ENCODE measurements around the gene EIF4ENIF1.
A peak's percentile ranks its signal among the peaks of the same experiment; 100 is the strongest.

The EIF4ENIF1 gene

GRCh38 chr22:31445642-31446041, 44.0 kb downstream of the EIF4ENIF1 start:
- H3K4me3 ChIP-seq (replicated peaks in 1 of 2; ENCODE audit: low read depth in 2 of 2, low read length in 2 of 2): no peak overlapping the region
- no peak for DNase-seq (ENCODE audit: low read depth in 2 of 2)
- TF ChIP-seq, protein P1, sequence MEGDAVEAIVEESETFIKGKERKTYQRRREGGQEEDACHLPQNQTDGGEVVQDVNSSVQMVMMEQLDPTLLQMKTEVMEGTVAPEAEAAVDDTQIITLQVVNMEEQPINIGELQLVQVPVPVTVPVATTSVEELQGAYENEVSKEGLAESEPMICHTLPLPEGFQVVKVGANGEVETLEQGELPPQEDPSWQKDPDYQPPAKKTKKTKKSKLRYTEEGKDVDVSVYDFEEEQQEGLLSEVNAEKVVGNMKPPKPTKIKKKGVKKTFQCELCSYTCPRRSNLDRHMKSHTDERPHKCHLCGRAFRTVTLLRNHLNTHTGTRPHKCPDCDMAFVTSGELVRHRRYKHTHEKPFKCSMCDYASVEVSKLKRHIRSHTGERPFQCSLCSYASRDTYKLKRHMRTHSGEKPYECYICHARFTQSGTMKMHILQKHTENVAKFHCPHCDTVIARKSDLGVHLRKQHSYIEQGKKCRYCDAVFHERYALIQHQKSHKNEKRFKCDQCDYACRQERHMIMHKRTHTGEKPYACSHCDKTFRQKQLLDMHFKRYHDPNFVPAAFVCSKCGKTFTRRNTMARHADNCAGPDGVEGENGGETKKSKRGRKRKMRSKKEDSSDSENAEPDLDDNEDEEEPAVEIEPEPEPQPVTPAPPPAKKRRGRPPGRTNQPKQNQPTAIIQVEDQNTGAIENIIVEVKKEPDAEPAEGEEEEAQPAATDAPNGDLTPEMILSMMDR (IDR thresholded peaks at IDR 0.05; ENCODE audit: low read depth, low read length): no peak

DNA sequence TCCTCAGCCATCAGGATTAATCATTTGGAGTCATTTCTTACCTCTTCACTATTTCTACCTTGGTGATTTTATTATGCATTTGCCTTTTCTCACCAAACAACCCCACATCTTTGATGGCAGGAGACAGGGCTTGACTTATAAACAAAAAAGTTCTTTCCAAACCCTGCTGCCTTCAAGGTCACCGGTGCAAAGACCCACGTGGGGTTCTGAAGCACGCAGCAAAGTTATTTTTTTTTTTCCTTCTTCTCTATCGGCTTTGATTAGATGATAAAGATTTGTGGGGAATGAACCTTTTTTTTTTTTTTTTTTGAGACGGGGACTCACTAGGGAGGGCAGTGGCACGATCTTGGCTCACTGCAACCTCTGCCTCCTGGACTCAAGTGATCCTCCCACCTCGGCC, 46.1 kb downstream of the EIF4ENIF1 start:
- TF ChIP-seq, protein P1 (IDR thresholded peaks at IDR 0.05; ENCODE audit: low read depth, low read length): no peak
- no peak overlapping the region for H3K4me3 ChIP-seq (replicated peaks in 1 of 2; ENCODE audit: low read depth in 2 of 2, low read length in 2 of 2)
- no peak for DNase-seq (ENCODE audit: low read depth in 2 of 2)

DNA sequence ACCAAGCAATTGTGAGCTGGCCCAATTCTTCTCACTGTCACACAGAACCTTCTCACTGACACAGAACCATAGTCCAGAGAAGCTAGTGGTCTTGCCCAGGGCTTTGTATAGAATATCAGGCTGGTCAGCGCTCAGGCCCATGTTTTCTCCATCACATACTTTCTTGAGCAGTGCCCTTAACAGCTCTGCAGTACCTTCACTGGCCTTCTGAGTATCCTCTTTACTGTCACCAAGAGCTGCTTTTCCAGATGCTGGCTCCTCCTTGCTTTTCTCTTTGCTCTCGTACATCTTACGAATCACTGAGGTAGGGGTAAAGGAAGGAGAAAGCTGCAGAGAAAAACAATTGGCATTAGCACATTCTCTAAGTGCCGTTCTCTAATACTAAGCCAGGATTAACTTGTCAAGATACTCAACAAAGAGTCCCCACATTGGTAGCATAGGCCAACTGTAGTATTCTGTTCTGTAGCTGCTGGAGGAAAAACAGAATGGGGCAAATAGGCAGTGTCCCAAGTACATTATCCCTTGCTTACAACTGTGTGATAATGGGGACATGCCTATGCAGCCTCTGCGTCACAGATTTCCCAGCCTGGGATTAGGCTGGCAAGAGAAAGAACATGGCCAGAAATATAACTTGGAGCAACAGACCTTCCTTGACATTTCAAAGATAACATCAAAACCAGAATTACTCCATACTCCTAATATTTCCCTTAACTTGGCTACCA, 46.7 kb downstream of the EIF4ENIF1 start:
- TF ChIP-seq, protein P1 (IDR thresholded peaks at IDR 0.05; ENCODE audit: low read depth, low read length): no peak

DNA sequence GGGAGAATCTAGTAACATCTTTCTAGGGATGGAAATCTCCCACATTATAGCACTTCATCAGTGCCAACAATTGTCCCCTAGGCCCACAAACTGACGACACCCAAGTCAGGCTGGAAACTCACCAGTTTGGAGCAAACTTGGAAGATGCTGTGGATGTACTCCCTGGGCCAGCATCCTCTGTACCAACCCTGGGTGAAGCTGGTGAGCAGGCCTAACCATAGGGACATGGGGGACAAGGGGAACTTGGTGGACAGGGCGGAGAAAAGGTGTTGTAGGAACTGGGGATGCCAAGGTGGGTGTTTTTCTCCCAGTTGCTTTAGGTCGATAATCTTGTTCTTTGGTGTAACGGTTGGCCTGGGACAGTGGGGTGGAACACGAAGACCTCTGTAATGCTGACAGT, 48.0 kb downstream of the EIF4ENIF1 start:
- DNase-seq (ENCODE audit: low read depth in 2 of 2): no peak
- TF ChIP-seq, protein P1 (IDR thresholded peaks at IDR 0.05; ENCODE audit: low read depth, low read length): no peak

More for the DNA sequence above, 46.7 kb downstream of the EIF4ENIF1 start:
- no peak overlapping the region for H3K4me3 ChIP-seq (replicated peaks in 1 of 2; ENCODE audit: low read depth in 2 of 2, low read length in 2 of 2)
- no peak for DNase-seq (ENCODE audit: low read depth in 2 of 2)

DNA sequence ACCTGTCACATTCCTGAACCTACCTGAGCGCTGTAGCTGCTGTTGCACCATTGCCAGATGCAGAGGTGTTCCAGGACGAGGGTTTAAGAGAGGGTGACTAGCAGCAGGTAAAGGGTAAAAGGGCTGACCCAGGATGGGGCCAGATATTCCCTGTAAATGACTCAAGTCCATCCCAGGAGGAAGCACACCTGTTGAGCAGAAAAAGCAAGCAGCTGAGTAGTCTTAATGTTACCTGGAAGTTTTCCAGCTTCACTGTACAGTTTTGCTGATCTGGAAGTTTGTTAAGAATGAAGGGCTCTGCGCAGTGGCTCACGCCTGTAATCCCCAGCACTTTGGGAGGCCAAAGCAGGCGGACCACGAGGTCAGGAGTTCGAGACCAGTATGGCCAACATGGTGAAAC, 49.0 kb downstream of the EIF4ENIF1 start:
- DNase-seq (ENCODE audit: low read depth in 2 of 2): no peak
- H3K4me3 ChIP-seq (replicated peaks in 1 of 2; ENCODE audit: low read depth in 2 of 2, low read length in 2 of 2): no peak overlapping the region
- TF ChIP-seq, protein P1 (IDR thresholded peaks at IDR 0.05; ENCODE audit: low read depth, low read length): no peak

More for the DNA sequence above, 48.0 kb downstream of the EIF4ENIF1 start:
- H3K4me3 ChIP-seq (replicated peaks in 1 of 2; ENCODE audit: low read depth in 2 of 2, low read length in 2 of 2): no peak overlapping the region

DNA sequence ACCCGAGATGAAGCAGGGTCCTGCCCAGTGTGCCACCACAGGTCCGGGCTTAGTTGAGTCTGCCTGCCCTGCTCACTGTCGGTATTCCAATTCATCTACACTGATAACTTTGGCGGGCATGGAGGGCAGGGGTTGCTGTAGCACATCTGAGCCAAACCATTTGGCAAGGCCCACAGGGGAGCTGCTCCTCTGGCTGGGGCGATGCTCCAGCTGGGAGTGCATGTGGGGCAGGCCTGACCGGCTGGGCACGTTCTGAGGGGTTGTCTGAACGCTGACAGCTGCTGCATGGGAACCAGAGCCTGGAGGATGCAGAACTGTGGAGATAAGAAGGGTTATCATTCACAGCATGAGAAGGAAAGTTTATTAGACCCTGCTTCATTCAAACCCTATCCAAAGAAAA, 49.8 kb downstream of the EIF4ENIF1 start:
- H3K4me3 ChIP-seq (replicated peaks in 1 of 2; ENCODE audit: low read depth in 2 of 2, low read length in 2 of 2): no peak overlapping the region
- DNase-seq (ENCODE audit: low read depth in 2 of 2): peak in 1 of 2 donors; percentile 19
- TF ChIP-seq, protein P1 (IDR thresholded peaks at IDR 0.05; ENCODE audit: low read depth, low read length): no peak

GRCh38 chr22:31436132-31436531, 53.5 kb downstream of the EIF4ENIF1 start:
- TF ChIP-seq, protein P1 (IDR thresholded peaks at IDR 0.05; ENCODE audit: low read depth, low read length): no peak
- peak in 1 of 2 donors; percentile 55 for DNase-seq (ENCODE audit: low read depth in 2 of 2)
- no peak overlapping the region for H3K4me3 ChIP-seq (replicated peaks in 1 of 2; ENCODE audit: low read depth in 2 of 2, low read length in 2 of 2)

Data from cardiac fibroblast (primary cell).